ENCODE measurements around the gene EXTL1.

EXTL1 gene

GRCh38 chr1:26075421-26076144 is 54.0 kb downstream of the EXTL1 start:
- DNase-seq = no peak

DNA sequence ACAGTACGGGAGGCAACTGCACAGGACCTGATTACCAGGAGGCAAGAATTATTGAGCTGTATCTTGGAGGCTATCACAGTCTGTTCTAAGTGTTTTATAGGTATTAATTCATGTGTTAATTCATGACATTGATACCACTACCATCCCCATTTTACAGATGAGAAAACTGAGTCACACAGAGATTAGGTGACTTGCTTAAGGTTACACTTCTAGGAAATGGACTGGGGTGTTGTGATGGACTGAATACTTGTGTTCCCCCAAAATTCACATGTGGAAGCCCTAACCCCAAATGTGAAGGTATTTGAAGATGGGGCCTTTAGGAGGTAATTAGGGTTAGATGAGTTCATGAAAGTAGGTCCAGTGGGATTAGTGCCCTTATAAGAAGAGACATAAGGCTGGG is 55.9 kb downstream of the EXTL1 start:
- DNase-seq = no peak

DNA sequence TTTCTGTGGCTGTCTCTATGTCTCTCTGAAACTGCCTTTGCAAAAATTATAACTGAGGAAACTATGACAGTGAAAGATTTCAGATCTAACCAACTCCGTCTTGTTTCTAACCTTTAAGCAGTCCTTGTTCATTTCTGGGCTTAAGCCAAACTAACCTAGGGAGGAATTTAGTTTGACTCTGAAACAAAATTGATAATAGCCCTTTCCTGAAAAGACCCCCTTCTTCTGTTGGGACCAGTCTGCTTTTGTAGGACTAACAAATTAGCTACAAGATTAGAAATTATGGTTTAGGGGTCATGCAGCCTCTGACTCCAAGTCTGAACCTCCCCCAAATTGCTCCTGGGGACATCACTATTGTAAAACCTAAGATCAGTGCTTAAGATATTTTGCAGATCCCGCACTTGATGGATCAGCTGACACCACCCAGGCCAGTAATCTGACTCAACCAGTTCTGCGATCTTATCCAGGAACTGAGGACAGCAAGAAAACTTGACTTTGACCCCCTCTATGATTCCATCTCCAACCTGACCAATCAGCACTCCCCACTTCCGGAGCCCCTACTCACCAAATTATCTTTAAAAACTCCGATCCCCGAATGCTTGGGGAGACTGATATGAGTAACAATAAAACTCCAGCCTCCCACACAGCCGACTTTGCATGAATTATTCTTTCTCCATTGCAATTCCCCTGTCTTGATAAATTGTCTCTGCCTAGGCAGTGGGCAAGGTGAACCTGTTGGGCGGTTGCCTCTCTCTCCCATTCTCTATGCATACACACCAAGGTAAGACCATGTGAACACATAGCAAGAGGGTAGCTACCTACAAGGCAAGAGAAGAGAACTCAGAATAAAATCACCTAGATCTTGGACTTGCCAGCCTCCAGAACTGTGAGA is 57.0 kb downstream of the EXTL1 start:
- DNase-seq = no peak

GRCh38 chr1:26079178-26079563 is 57.6 kb downstream of the EXTL1 start:
- no peak for DNase-seq

DNA sequence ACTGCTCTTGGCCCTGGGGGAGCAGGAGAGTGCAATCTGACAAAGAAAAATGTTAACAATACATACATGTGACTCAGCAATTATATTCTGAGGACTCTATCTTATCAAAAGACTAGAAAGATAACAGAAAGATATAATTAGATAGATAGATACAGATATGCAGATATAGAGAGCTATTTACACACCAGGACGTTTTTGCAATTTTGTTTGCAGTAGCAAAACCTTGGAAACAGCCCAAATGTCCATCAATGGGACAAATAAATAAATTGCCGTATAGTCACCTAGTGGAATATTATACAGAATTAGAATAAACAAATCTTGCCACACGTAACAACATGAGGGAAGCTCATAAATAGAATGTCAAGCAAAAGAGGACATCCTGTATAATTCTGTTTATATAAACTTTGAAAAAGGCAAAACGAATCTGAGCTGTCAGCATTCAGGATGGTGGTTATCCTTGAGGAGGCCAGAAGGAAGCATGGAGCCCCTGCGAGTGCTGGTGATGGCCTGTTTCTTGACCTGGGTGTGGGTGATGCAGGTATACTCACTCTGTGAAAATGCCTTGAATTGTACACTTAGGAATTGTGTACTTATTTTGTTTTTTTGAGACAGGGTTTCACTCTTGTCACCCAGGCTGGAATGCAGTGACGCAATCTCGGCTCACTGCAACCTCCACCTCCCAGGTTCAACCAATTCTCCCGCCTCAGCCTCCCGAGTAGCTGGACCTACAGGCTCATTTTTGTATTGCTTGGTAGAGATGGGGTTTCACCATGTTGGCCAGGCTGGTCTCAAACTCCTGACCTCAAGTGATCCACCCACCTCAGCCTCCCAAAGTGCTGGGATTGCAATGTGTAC is 58.6 kb downstream of the EXTL1 start:
- no peak for DNase-seq

- no peak for DNase-seq
These were observed 59.9 kb downstream of the EXTL1 start for GRCh38 chr1:26081267-26082019.

DNA sequence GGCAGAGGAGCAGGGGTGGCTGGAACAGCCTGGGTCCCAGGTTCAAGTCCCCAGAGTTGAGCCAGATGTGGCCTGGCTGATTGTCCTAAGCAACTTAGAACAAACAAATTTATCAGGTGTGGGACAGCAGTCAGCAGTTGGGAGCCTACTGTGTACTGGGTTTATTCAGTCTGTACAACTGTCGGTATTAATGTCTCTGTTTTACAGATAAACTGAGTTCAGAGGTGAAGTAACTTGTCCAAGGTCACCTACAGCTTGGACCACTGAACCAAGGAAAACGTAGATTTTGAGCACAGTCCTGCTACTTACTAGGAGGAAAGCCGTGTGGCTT is 60.4 kb downstream of the EXTL1 start:
- no peak for DNase-seq

GRCh38 chr1:26083208-26083607 is 61.6 kb downstream of the EXTL1 start:
- DNase-seq = no peak

- no peak for DNase-seq
These were observed 62.6 kb downstream of the EXTL1 start for GRCh38 chr1:26084091-26084561.

DNA sequence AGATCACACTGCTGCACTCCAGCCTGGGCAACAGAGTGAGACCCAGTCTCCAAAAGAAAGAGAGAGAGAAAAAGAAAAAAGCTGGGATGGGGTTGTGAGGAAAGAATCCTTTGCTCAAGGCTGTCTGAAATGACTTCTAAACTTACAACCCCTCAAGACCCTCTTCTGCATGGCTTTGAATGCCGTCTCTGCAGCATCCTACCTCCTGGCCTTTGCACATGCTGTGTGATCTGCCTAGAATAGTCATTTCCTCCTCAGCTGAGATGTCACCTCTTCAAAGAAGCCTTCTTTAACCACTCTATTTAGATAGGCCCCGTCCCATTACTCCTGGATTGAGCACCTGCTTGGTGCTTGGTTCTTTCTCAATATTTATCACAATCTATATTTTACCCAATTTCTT is 63.3 kb downstream of the EXTL1 start:
- DNase-seq = no peak

Data from T-helper 2 cell (primary cell).